HG03558 (cell line): Measurements from ENCODE around the gene PSMD2.

Experiments used
- ATAC-seq: cut with Tn5 transposase; IDR thresholded peaks from one replicate; pipeline ENCODE4 v1.9.1; 2021; ENCODE audit warnings: moderate number of reproducible peaks; ENCODE audit not compliant: unreplicated experiment; ENCODE audit errors: extremely low read depth

The PSMD2 gene

GRCh38 chr3:184277366-184277765, 21.7 kb upstream of the PSMD2 start:
- no peak for ATAC-seq

- ATAC-seq, result no peak
Measured at GRCh38 chr3:184282941-184283340, 16.1 kb upstream of the PSMD2 start.

GRCh38 chr3:184283681-184284080, 15.4 kb upstream of the PSMD2 start:
- ATAC-seq, result no peak

- ATAC-seq, result no peak
Measured at GRCh38 chr3:184284696-184285095, 14.3 kb upstream of the PSMD2 start.

GRCh38 chr3:184289426-184289938, 9.6 kb upstream of the PSMD2 start:
- no peak for ATAC-seq

- ATAC-seq, result no peak
Measured at GRCh38 chr3:184290331-184290730, 8.7 kb upstream of the PSMD2 start.

GRCh38 chr3:184291044-184291737, 7.8 kb upstream of the PSMD2 start:
- no peak for ATAC-seq

- ATAC-seq, result no peak
Measured at GRCh38 chr3:184291738-184292445, 7.1 kb upstream of the PSMD2 start.

- ATAC-seq, result no peak
Measured at GRCh38 chr3:184295771-184296170, 3.3 kb upstream of the PSMD2 start.

GRCh38 chr3:184296616-184297015, 2.4 kb upstream of the PSMD2 start:
- ATAC-seq, result no peak

- ATAC-seq, result no peak
Measured at GRCh38 chr3:184299488-184300377, 692 bp downstream of the PSMD2 start.

GRCh38 chr3:184300378-184300720, 1.3 kb downstream of the PSMD2 start:
- no peak for ATAC-seq

- no peak for ATAC-seq
Measured at GRCh38 chr3:184305577-184305976, 6.5 kb downstream of the PSMD2 start.

- no peak for ATAC-seq
Measured at GRCh38 chr3:184306341-184306972, 7.4 kb downstream of the PSMD2 start.

- no peak for ATAC-seq
Measured at GRCh38 chr3:184307915-184308314, 8.9 kb downstream of the PSMD2 start.

GRCh38 chr3:184308744-184309143, 9.7 kb downstream of the PSMD2 start:
- no peak for ATAC-seq

GRCh38 chr3:184311633-184312032, 12.6 kb downstream of the PSMD2 start:
- no peak for ATAC-seq

- ATAC-seq, result peak; percentile 77
Measured at GRCh38 chr3:184314363-184314699, 15.3 kb downstream of the PSMD2 start, which contains the start of gene EIF4G1. EIF4G1 (plus strand) TSS chr3:184314606; CDS start chr3:184315797, 1,191 bp downstream.

- peak; percentile 19 for ATAC-seq
Measured at GRCh38 chr3:184314700-184315542, 15.9 kb downstream of the PSMD2 start.

GRCh38 chr3:184315543-184315867, 16.5 kb downstream of the PSMD2 start:
- ATAC-seq, result no peak
